HepG2 (cell line): ENCODE data around the gene DACT2. TPM values are rescaled to one million over a fixed set of nuclear protein-coding genes. Genes with fewer than 3 reads are reported as not detected.
A peak's percentile ranks its signal among the peaks of the same experiment; 100 is the strongest.

Experiments used
- ATAC-seq: fragments of 200-7000 bp; cut with Tn5 transposase; 3 replicates; pipeline ENCODE4 v1.9.1; 2020; ENCODE audit warnings: mild to moderate bottlenecking, moderate library complexity
- BruUV-seq: library from RNA; stranded (reverse); fragments of 400-500 nt; replicated peaks from 2 replicates; lab custom pipeline; 2021; lab: Mats Ljungman, UMichigan
- CTCF ChIA-PET: fragments of 300-600 bp; formaldehyde crosslinking; extraction: SDS; loops from one replicate; lab custom pipeline; 2021; ENCODE audit warnings: low total read pairs, inconsistent platforms, low intra/inter-chr PET ratio; lab: Yijun Ruan, JAX
- POLR2A ChIA-PET: fragments of 350-600 bp; sonication (Branson Sonifier 250); formaldehyde crosslinking; loops from one replicate; lab custom pipeline; 2020; ENCODE audit warnings: antibody characterized with exemption, inconsistent platforms; lab: Yijun Ruan, JAX
- DNase-seq: peaks from one replicate; pipeline ENCODE4 v3.0.0-alpha.2; 2015; ENCODE audit warnings: low spot score
- FAIRE-seq: peaks from 3 replicates; lab custom pipeline; 2011; peaks lifted over from hg19 to GRCh38; lab: Jason Lieb, UNC
- H2AFZ ChIP-seq: one replicate; pipeline ENCODE4 v1.6.1; 2011; ENCODE audit warnings: low read length, inconsistent platforms
- H3K27ac ChIP-seq: fragments of 300-600 bp; 3 replicates; pipeline ENCODE4 v1.8.0; 2011; ENCODE audit warnings: mixed run types, mild to moderate bottlenecking, mixed read lengths, low read length, inconsistent platforms; ENCODE audit not compliant: insufficient read depth; ENCODE audit errors: extremely low read length
- H3K27me3 ChIP-seq, 2 experiments: fragments of 200-600 bp in 1 of 2; 2 replicates in 1 of 2; 3 replicates in 1 of 2; pipeline versions ENCODE4 v1.6.0 to v1.8.0; 2011; ENCODE audit warnings: low read length in 2 of 2, mild to moderate bottlenecking in 2 of 2, moderate library complexity in 2 of 2, inconsistent platforms in 1 of 2; ENCODE audit not compliant: insufficient read depth in 2 of 2, control insufficient read depth in 1 of 2
- H3K36me3 ChIP-seq, 2 experiments: fragments of 200-600 bp in 1 of 2; replicated peaks in 1 of 2; 2 replicates in 1 of 2; 3 replicates in 1 of 2; pipeline versions ENCODE4 v1.5.1 to v1.8.0; 2011; ENCODE audit warnings: low read length in 2 of 2, inconsistent platforms in 1 of 2; ENCODE audit not compliant: insufficient read depth in 2 of 2, control insufficient read depth in 1 of 2
- H3K4me1 ChIP-seq: 2 replicates; pipeline ENCODE4 v1.5.1; 2012; ENCODE audit warnings: low read length, inconsistent platforms; ENCODE audit not compliant: insufficient read depth
- H3K4me2 ChIP-seq: 2 replicates; pipeline ENCODE4 v1.6.0; 2011; ENCODE audit warnings: low read depth, low read length, inconsistent platforms
- H3K4me3 ChIP-seq, 3 experiments: fragments of 200-600 bp in 1 of 3; sonication (generic), shearing (Covaris generic) in 1 of 3; replicated peaks in 1 of 3; 2 replicates each; pipeline ENCODE4 v1.5.1; 2011 to 2016; ENCODE audit warnings: low read length in 3 of 3, inconsistent platforms in 2 of 3, low read depth in 2 of 3, mild to moderate bottlenecking in 2 of 3, control low read depth in 1 of 3, mixed read lengths in 1 of 3; ENCODE audit not compliant: insufficient read depth in 1 of 3
- H3K79me2 ChIP-seq: one replicate; pipeline ENCODE4 v1.6.1; 2011; ENCODE audit warnings: low read length, inconsistent platforms; ENCODE audit not compliant: insufficient read depth
- H3K9ac ChIP-seq: 2 replicates; pipeline ENCODE4 v1.6.0; 2011; ENCODE audit warnings: mild to moderate bottlenecking, low read depth, low read length, inconsistent platforms; ENCODE audit not compliant: insufficient read depth
- H3K9me3 ChIP-seq: 2 replicates; pipeline ENCODE4 v1.5.1; 2012; ENCODE audit warnings: mild to moderate bottlenecking, low read length
- H4K20me1 ChIP-seq: 2 replicates; pipeline ENCODE4 v1.6.0; 2011; ENCODE audit warnings: inconsistent platforms, mild to moderate bottlenecking, low read length, moderate library complexity; ENCODE audit not compliant: insufficient read depth
- ATF7 ChIP-seq, 2 experiments: fragments of 450-650 bp in 1 of 2; sonication (generic) in 1 of 2; formaldehyde crosslinking in 1 of 2; IDR thresholded peaks; 2 replicates each; pipeline versions ENCODE4 v1.4.0 to v1.6.1; 2016 to 2020; ENCODE audit warnings: antibody characterized with exemption in 1 of 2, mild to moderate bottlenecking in 1 of 2, missing genetic modification reagents in 1 of 2
- CEBPG ChIP-seq: IDR thresholded peaks from 2 replicates; pipeline ENCODE4 v1.6.1; 2016
- FOXA3 ChIP-seq: IDR thresholded peaks from 2 replicates; pipeline ENCODE4 v1.6.1; 2016; ENCODE audit warnings: missing genetic modification reagents, missing compliant biosample characterization
- HOXA9 ChIP-seq: sonication (generic); formaldehyde crosslinking; IDR thresholded peaks from 2 replicates; pipeline ENCODE4 v1.8.1; 2022; ENCODE audit warnings: missing genetic modification reagents, mild to moderate bottlenecking, moderate library complexity, borderline replicate concordance
- IRF2 ChIP-seq: IDR thresholded peaks from 2 replicates; pipeline ENCODE4 v1.6.1; 2018; ENCODE audit warnings: missing genetic modification reagents, missing compliant biosample characterization
- KDM4B ChIP-seq: sonication (generic); formaldehyde crosslinking; IDR thresholded peaks from 2 replicates; pipeline ENCODE4 v1.4.0; 2020; ENCODE audit warnings: missing genetic modification reagents
- KDM6A ChIP-seq: IDR thresholded peaks from 2 replicates; pipeline ENCODE4 v1.6.1; 2016; ENCODE audit warnings: low read depth
- MED8 ChIP-seq: sonication (generic); formaldehyde crosslinking; IDR thresholded peaks from 2 replicates; pipeline ENCODE4 v1.8.1; 2023; ENCODE audit warnings: mild to moderate bottlenecking, missing genetic modification reagents; ENCODE audit not compliant: insufficient replicate concordance
- MIER3 ChIP-seq: IDR thresholded peaks from 2 replicates; pipeline ENCODE4 v1.6.1; 2016; ENCODE audit warnings: missing compliant biosample characterization, borderline replicate concordance
- PHF8 ChIP-seq: sonication (generic); formaldehyde crosslinking; IDR thresholded peaks from 2 replicates; pipeline ENCODE4 v1.5.0; 2020; ENCODE audit warnings: missing genetic modification reagents
- RXRA ChIP-seq: sonication (generic); formaldehyde crosslinking; IDR thresholded peaks from 2 replicates; pipeline ENCODE4 v1.5.1; 2020; ENCODE audit warnings: missing genetic modification reagents
- SALL1 ChIP-seq: sonication (generic); formaldehyde crosslinking; IDR thresholded peaks from 2 replicates; pipeline ENCODE4 v1.8.0; 2022; ENCODE audit warnings: mild to moderate bottlenecking, missing genetic modification reagents
- SP5 ChIP-seq: IDR thresholded peaks from 2 replicates; pipeline ENCODE4 v1.6.1; 2016; ENCODE audit warnings: low read depth, borderline replicate concordance
- TAF1 ChIP-seq: sonication (generic); formaldehyde crosslinking; IDR thresholded peaks from 2 replicates; pipeline ENCODE4 v1.4.0; 2020; ENCODE audit warnings: missing genetic modification reagents
- THAP7 ChIP-seq: sonication (generic); formaldehyde crosslinking; IDR thresholded peaks from 2 replicates; pipeline ENCODE4 v1.8.1; 2023; ENCODE audit warnings: mild to moderate bottlenecking, missing genetic modification reagents
- USF2 ChIP-seq, 2 experiments: sonication (generic) in 1 of 2; formaldehyde crosslinking in 1 of 2; IDR thresholded peaks; 2 replicates each; pipeline versions ENCODE4 v1.5.1 to v1.6.1; 2011 to 2020; ENCODE audit warnings: borderline replicate concordance in 1 of 2, low read depth in 1 of 2, low read length in 1 of 2, mild to moderate bottlenecking in 1 of 2, missing genetic modification reagents in 1 of 2, moderate library complexity in 1 of 2
- ZNF121 ChIP-seq: sonication (generic); formaldehyde crosslinking; IDR thresholded peaks from 2 replicates; pipeline ENCODE4 v1.5.0; 2020; ENCODE audit warnings: mild to moderate bottlenecking, missing genetic modification reagents
- ZSCAN9 ChIP-seq: IDR thresholded peaks from 2 replicates; pipeline ENCODE4 v1.6.1; 2016; ENCODE audit warnings: borderline replicate concordance
- WGBS: methylation state at CpG from one replicate; pipeline ENCODE4 v1.1.6; 2017; ENCODE audit warnings: low lambda C conversion rate; 5-methylcytosine and 5-hydroxymethylcytosine counted together
- in situ Hi-C: cut with HindIII; loops from 2 replicates; pipeline ENCODE4 v1.10.0; 2017; ENCODE audit warnings: low pct_unique_long_range_greater_than_20kb; ENCODE audit not compliant: extremely low pct_ligation_motif_present
- intact Hi-C: fragments of 100-400 bp; cut with micrococcal nuclease; formaldehyde crosslinking; loops from one replicate; pipeline ENCODE4 v1.10.0; 2022; ENCODE audit not compliant: unreplicated experiment
- polyA plus RNA-seq, 8 experiments: library from polyadenylated mRNA; depleted of rRNA in 3 of 8; stranded (reverse) in 7 of 8; unstranded in 1 of 8; fragments of >200 nt; fragmentation: Illumina TruSeq in 4 of 8; extraction: Trizol in 4 of 8; gene quantifications; 2 replicates each; pipeline versions ENCODE4 v1.2.1 to v1.2.3, GENCODE V29; 2011 to 2016; ENCODE audit warnings: low read depth in 4 of 8, missing spikeins in 1 of 8, mixed read lengths in 1 of 8; ENCODE audit not compliant: insufficient read depth in 1 of 8
- total RNA-seq, 5 experiments: library from RNA; depleted of rRNA; stranded (reverse); fragments of >200 nt; fragmentation: Illumina TruSeq; extraction: Trizol; gene quantifications; 2 replicates each; pipeline ENCODE4 v1.2.3, GENCODE V29; 2016; ENCODE audit warnings: low read depth in 1 of 5
- TF ChIP-seq, protein P1 (sequence below): IDR thresholded peaks from 2 replicates; pipeline ENCODE4 v1.6.1; 2016; ENCODE audit warnings: missing compliant biosample characterization, missing genetic modification reagents, borderline replicate concordance

DACT2 gene
- total and polyA plus RNA-seq, 2 of the 13 experiments (the other 11 are each of a cell fraction or from before 2014, with no cell fraction given) = 0.15 TPM; not detected in 1

DNA sequence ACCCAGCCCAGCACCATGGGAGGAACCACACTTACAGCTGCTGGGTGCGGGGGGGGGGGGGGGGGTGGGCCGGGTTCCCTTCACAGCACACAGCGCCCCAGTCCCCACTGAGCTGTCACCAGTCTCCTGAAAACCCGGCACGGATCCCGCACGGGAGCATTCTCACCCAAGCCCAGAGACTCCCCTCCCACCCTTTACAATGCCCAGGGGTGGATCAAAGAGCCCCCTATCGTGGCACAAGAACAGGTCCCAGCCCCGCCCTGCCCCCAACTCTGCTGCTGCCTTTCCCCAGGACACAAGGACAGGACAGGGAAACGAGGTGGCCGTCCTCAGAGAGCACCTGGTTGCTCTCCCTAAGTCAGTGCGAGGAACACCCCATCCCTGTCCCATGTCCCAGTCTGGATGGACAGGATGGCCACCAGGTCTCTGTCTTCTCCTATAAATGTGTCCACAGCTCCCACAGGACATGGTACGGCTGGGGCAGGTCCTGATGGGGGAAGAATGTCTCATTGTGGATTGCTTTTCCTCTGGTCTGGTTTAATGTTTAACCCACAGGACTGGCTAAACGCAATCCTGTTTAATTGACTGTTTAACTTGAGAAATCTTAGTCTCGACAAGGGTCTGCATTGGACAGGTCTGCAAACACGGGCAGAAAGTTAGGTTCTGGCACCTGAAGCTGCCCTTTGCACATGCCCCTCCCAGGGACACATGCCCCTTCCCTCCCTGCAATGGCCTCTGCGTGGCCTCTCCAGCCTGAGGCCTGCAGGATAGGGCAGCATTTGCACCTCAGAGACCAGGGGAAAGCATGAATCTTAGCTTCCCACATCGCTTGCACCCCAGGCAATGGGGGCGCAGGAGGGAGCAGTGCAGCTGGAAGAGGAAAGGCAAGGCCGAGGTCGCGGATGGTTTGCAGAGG, 45.3 kb downstream of the DACT2 start:
- intact Hi-C loops = loop anchor here (1.0 to 2.0 kb wide), 3 partner anchors 9 to 73 kb away; no protein-coding TSS in a partner anchor
- FAIRE-seq (peak; percentile 100), DNase-seq (peak; percentile 98), ATAC-seq (peak; percentile 90)
- ChIA-PET POLR2A (interaction anchor here (0.6 to 4.3 kb wide), 16 partner anchors 9 to 445 kb away, joined by 3 to 76 read pairs (median 4); no protein-coding TSS in a partner anchor), CTCF (interaction anchor here (0.9 to 1.3 kb wide), 2 partner anchors 80 to 82 kb away, joined by 3 to 4 read pairs; no protein-coding TSS in a partner anchor)
- in situ Hi-C loops = loop anchor here (5.0 kb wide), 1 partner anchor 48 kb away; no protein-coding TSS in a partner anchor
- WGBS = 4% methylated on average over 14 of the region's 22 CpGs
- no peak overlapping the region for H2AFZ ChIP-seq
- H3K36me3 ChIP-seq = no peaks in the 10 kb centered on the region
- peak overlapping the region; percentile 85 for H3K4me2 ChIP-seq
- no peaks in the 10 kb centered on the region for H4K20me1 ChIP-seq
- H3K4me3 ChIP-seq = peak overlapping the region; percentile 13 to 71 (median 45); a peak in 5 of 6 replicates
- H3K79me2 ChIP-seq = no peaks in the 10 kb centered on the region
- peak overlapping the region; percentile 45 for H3K27ac ChIP-seq
- BruUV-seq = no TSS peak
- H3K9ac ChIP-seq = no peak overlapping the region
- no peaks in the 10 kb centered on the region for H3K9me3 ChIP-seq
- H3K27me3 ChIP-seq = no peaks in the 10 kb centered on the region; a peak in 1 of 5 replicates
- peaks cover 40% of the 10 kb centered on the region for H3K4me1 ChIP-seq
- peak; percentile 64; the same call in 1 of the 2 replicates for TF ChIP-seq PHF8 (CRISPR knock-in tag)
- TF ChIP-seq FOXA3 (CRISPR knock-in tag) = peak; percentile 81
- peak; percentile 53; the same call in 1 of the 2 replicates for TF ChIP-seq ZSCAN9 (CRISPR knock-in tag)
- TF ChIP-seq RXRA (CRISPR knock-in tag) = peak; percentile 91
- TF ChIP-seq HOXA9 (CRISPR knock-in tag) = peak; percentile 64
- TF ChIP-seq THAP7 (CRISPR knock-in tag) = peak; percentile 71; the same call in 1 of the 2 replicates
- peak; percentile 84 for TF ChIP-seq CEBPG (CRISPR knock-in tag)
- no peak for TF ChIP-seq ZNF121 (CRISPR knock-in tag)
- peak; percentile 25; the same call in 1 of the 2 replicates for TF ChIP-seq TAF1
- no peak for TF ChIP-seq USF2 (IDR thresholded peaks at IDR 0.05; ENCODE audit: low read depth, low read length)
- no peak for TF ChIP-seq USF2 (CRISPR knock-in tag; IDR thresholded peaks at IDR 0.05; ENCODE audit: borderline replicate concordance)
- no peak for TF ChIP-seq ATF7 (IDR thresholded peaks at IDR 0.05)
- TF ChIP-seq ATF7 (CRISPR knock-in tag; IDR thresholded peaks at IDR 0.05) = peak; percentile 38; the same call in 1 of the 2 replicates
- no peak; the same call in 1 of the 2 replicates for TF ChIP-seq IRF2
- peak; percentile 66 for TF ChIP-seq KDM4B (CRISPR knock-in tag)
- peak; percentile 23 for TF ChIP-seq MIER3 (CRISPR knock-in tag)
- TF ChIP-seq, protein P1, sequence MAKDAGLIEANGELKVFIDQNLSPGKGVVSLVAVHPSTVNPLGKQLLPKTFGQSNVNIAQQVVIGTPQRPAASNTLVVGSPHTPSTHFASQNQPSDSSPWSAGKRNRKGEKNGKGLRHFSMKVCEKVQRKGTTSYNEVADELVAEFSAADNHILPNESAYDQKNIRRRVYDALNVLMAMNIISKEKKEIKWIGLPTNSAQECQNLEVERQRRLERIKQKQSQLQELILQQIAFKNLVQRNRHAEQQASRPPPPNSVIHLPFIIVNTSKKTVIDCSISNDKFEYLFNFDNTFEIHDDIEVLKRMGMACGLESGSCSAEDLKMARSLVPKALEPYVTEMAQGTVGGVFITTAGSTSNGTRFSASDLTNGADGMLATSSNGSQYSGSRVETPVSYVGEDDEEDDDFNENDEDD (CRISPR knock-in tag) = peak; percentile 84
- TF ChIP-seq SP5 = peak; percentile 41; the same call in 1 of the 2 replicates
- peak; percentile 62 for TF ChIP-seq MED8 (CRISPR knock-in tag)
- TF ChIP-seq KDM6A (CRISPR knock-in tag) = peak; percentile 34; the same call in 1 of the 2 replicates
- TF ChIP-seq SALL1 (CRISPR knock-in tag) = peak; percentile 91
